ENCODE data around the gene PDE6C.
"Not testable (repeated sequence)": the region's sequence is repeated elsewhere in the genome, so short reads cannot be mapped to it uniquely, and the experiment has no call there.

PDE6C gene

GRCh38 chr10:93673791-93674190 is 61.5 kb downstream of the PDE6C start:
- no peak overlapping the region for H3K4me3 ChIP-seq
- H3K27ac ChIP-seq, result no peak overlapping the region
- DNase-seq (ENCODE audit: low spot score), result no peak
- no peak for TF ChIP-seq CTCF (IDR thresholded peaks at IDR 0.05)

- H3K27ac ChIP-seq, result no peak overlapping the region
- TF ChIP-seq CTCF (IDR thresholded peaks at IDR 0.05), result no peak
- DNase-seq (ENCODE audit: low spot score), result no peak
- no peak overlapping the region for H3K4me3 ChIP-seq
Measured at GRCh38 chr10:93678386-93678785, 66.0 kb downstream of the PDE6C start.

GRCh38 chr10:93678805-93679587 is 66.7 kb downstream of the PDE6C start:
- DNase-seq (ENCODE audit: low spot score), result no peak
- no peak overlapping the region for H3K27ac ChIP-seq
- H3K4me3 ChIP-seq, result no peak overlapping the region
- no peak for TF ChIP-seq CTCF (IDR thresholded peaks at IDR 0.05)

GRCh38 chr10:93680412-93681047 is 68.2 kb downstream of the PDE6C start:
- DNase-seq (ENCODE audit: low spot score), result no peak
- no peak for TF ChIP-seq CTCF (IDR thresholded peaks at IDR 0.05)
- H3K4me3 ChIP-seq, result no peak overlapping the region
- no peak overlapping the region for H3K27ac ChIP-seq

GRCh38 chr10:93687737-93688136 is 75.4 kb downstream of the PDE6C start:
- TF ChIP-seq CTCF (IDR thresholded peaks at IDR 0.05), result no peak
- Histone ChIP-seq H3K27ac (no peak overlapping the region), H3K4me3 (no peak overlapping the region)
- no peak for DNase-seq (ENCODE audit: low spot score)

- TF ChIP-seq CTCF (IDR thresholded peaks at IDR 0.05), result no peak
- no peak for DNase-seq (ENCODE audit: low spot score)
- Histone ChIP-seq H3K4me3 (no peak overlapping the region), H3K27ac (no peak overlapping the region)
Measured at GRCh38 chr10:93695740-93696139, 83.4 kb downstream of the PDE6C start.

- DNase-seq (ENCODE audit: low spot score); H3K27ac ChIP-seq; H3K4me3 ChIP-seq: not testable (repeated sequence)
Measured at GRCh38 chr10:93696582-93696981, 84.2 kb downstream of the PDE6C start.

All from coronary artery (tissue), 2 donors.